ENCODE measurements around the gene TF.
A peak's percentile ranks its signal among the peaks of the same experiment; 100 is the strongest.

TF gene

GRCh38 chr3:133805702-133806475 is 59.7 kb downstream of the TF start, which contains the start of gene SRPRB:
Gene SRPRB, plus strand, starts transcription at chr3:133805815. Its CDS starts 34 bp downstream, at chr3:133805849.
- TF ChIP-seq POLR2AphosphoS5 (IDR thresholded peaks at IDR 0.05; ENCODE audit: low read depth, low read length), result peak; percentile 75
- TF ChIP-seq TAF1 (IDR thresholded peaks at IDR 0.05; ENCODE audit: borderline replicate concordance, insufficient read depth, low read length), result no peak

GRCh38 chr3:133812872-133813271 is 66.7 kb downstream of the TF start:
- no peak for TF ChIP-seq REST (IDR thresholded peaks at IDR 0.05; ENCODE audit: insufficient read depth in 1 of 2, low read depth in 2 of 2, low read length in 2 of 2)
- no peak for TF ChIP-seq TAF1 (IDR thresholded peaks at IDR 0.05; ENCODE audit: borderline replicate concordance, insufficient read depth, low read length)
- TF ChIP-seq FOXP2 (optimal IDR thresholded peaks at IDR 0.05; ENCODE audit: borderline replicate concordance, extremely low read depth, extremely low read length, insufficient read depth), result no peak
- TF ChIP-seq POLR2AphosphoS5 (IDR thresholded peaks at IDR 0.05; ENCODE audit: low read depth, low read length), result no peak
- TF ChIP-seq SIN3A (IDR thresholded peaks at IDR 0.05; ENCODE audit: borderline replicate concordance, insufficient read depth, low read length), result no peak

- no peak for TF ChIP-seq REST (IDR thresholded peaks at IDR 0.05; ENCODE audit: insufficient read depth in 1 of 2, low read depth in 2 of 2, low read length in 2 of 2)
- no peak for TF ChIP-seq TAF1 (IDR thresholded peaks at IDR 0.05; ENCODE audit: borderline replicate concordance, insufficient read depth, low read length)
- TF ChIP-seq SIN3A (IDR thresholded peaks at IDR 0.05; ENCODE audit: borderline replicate concordance, insufficient read depth, low read length), result no peak
- TF ChIP-seq FOXP2 (optimal IDR thresholded peaks at IDR 0.05; ENCODE audit: borderline replicate concordance, extremely low read depth, extremely low read length, insufficient read depth), result no peak
- no peak for TF ChIP-seq POLR2AphosphoS5 (IDR thresholded peaks at IDR 0.05; ENCODE audit: low read depth, low read length)
Measured at GRCh38 chr3:133815386-133815785, 69.2 kb downstream of the TF start.

- TF ChIP-seq TAF1 (IDR thresholded peaks at IDR 0.05; ENCODE audit: borderline replicate concordance, insufficient read depth, low read length) (no peak), POLR2AphosphoS5 (IDR thresholded peaks at IDR 0.05; ENCODE audit: low read depth, low read length) (no peak), FOXP2 (optimal IDR thresholded peaks at IDR 0.05; ENCODE audit: borderline replicate concordance, extremely low read depth, extremely low read length, insufficient read depth) (no peak), REST (IDR thresholded peaks at IDR 0.05; ENCODE audit: insufficient read depth in 1 of 2, low read depth in 2 of 2, low read length in 2 of 2) (no peak), SIN3A (IDR thresholded peaks at IDR 0.05; ENCODE audit: borderline replicate concordance, insufficient read depth, low read length) (no peak)
Measured at GRCh38 chr3:133820129-133820528, 73.9 kb downstream of the TF start.

- no peak for TF ChIP-seq FOXP2 (optimal IDR thresholded peaks at IDR 0.05; ENCODE audit: borderline replicate concordance, extremely low read depth, extremely low read length, insufficient read depth)
- no peak for TF ChIP-seq TAF1 (IDR thresholded peaks at IDR 0.05; ENCODE audit: borderline replicate concordance, insufficient read depth, low read length)
- no peak for TF ChIP-seq SIN3A (IDR thresholded peaks at IDR 0.05; ENCODE audit: borderline replicate concordance, insufficient read depth, low read length)
- no peak for TF ChIP-seq POLR2AphosphoS5 (IDR thresholded peaks at IDR 0.05; ENCODE audit: low read depth, low read length)
- TF ChIP-seq REST (IDR thresholded peaks at IDR 0.05; ENCODE audit: insufficient read depth in 1 of 2, low read depth in 2 of 2, low read length in 2 of 2), result no peak
Measured at GRCh38 chr3:133820889-133821675, 74.9 kb downstream of the TF start.

Measured in PFSK-1 (cell line).